Measurements from ENCODE around the gene FEM1C.

DNA sequence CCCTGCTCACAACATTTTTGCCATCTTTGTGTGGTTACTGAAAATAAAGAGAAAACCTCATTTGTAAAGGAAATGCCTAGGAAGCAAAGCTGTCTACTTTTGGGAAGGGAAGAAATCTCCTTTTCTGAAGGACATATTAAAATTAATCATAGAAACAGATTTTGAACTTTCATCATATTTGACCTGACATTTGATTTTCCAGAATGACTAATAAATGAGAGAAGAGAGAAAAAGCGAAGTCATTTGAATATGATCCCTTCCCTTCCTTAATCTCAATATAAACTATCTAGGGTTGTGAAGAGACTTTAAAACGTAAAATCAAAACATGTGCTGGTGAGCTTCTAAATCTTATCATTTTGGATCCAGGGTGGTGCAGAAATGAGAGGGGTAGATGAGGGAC is 66.3 kb downstream of the FEM1C start:
- TF ChIP-seq, protein P1, sequence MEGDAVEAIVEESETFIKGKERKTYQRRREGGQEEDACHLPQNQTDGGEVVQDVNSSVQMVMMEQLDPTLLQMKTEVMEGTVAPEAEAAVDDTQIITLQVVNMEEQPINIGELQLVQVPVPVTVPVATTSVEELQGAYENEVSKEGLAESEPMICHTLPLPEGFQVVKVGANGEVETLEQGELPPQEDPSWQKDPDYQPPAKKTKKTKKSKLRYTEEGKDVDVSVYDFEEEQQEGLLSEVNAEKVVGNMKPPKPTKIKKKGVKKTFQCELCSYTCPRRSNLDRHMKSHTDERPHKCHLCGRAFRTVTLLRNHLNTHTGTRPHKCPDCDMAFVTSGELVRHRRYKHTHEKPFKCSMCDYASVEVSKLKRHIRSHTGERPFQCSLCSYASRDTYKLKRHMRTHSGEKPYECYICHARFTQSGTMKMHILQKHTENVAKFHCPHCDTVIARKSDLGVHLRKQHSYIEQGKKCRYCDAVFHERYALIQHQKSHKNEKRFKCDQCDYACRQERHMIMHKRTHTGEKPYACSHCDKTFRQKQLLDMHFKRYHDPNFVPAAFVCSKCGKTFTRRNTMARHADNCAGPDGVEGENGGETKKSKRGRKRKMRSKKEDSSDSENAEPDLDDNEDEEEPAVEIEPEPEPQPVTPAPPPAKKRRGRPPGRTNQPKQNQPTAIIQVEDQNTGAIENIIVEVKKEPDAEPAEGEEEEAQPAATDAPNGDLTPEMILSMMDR (IDR thresholded peaks at IDR 0.05; ENCODE audit: low read depth, low read length), result no peak
- no peak for TF ChIP-seq EZH2phosphoT487 (IDR thresholded peaks at IDR 0.05; ENCODE audit: low read depth)

All from OCI-LY3 (cell line).